Panc1 (cell line): ENCODE measurements around the gene PCGF3. TPM values are rescaled to one million over a fixed set of nuclear protein-coding genes. Genes with fewer than 3 reads are reported as not detected.

ENCODE experiments used
- ATAC-seq: fragments of 200-7000 bp; cut with Tn5 transposase; 2 replicates; pipeline ENCODE4 v1.9.1; 2020; ENCODE audit warnings: mild to moderate bottlenecking, moderate library complexity
- BruUV-seq: library from RNA; stranded (reverse); fragments of 400-500 nt; replicated peaks from 2 replicates; lab custom pipeline; 2021; lab: Mats Ljungman, UMichigan
- CTCF ChIA-PET: fragments of 300-600 bp; sonication (Branson Sonifier 250); formaldehyde crosslinking; loops from one replicate; lab custom pipeline; 2022; ENCODE audit warnings: antibody characterized with exemption; lab: Charles Lee
- POLR2A ChIA-PET: fragments of 300-600 bp; sonication (Branson Sonifier 250); formaldehyde crosslinking; loops from one replicate; lab custom pipeline; 2022; ENCODE audit warnings: antibody characterized with exemption; lab: Charles Lee
- DNase-seq: peaks from one replicate; pipeline ENCODE4 v3.0.0-alpha.2; 2010; ENCODE audit warnings: low read depth, low spot score
- H3K27ac ChIP-seq: 2 replicates; pipeline ENCODE4 v1.5.1; 2011; ENCODE audit warnings: mild to moderate bottlenecking, low read length, inconsistent platforms
- H3K27me3 ChIP-seq: fragments of 200-500 bp; sonication (Bioruptor generic); 2 replicates; pipeline ENCODE4 v1.6.0; 2014; ENCODE audit warnings: low read length, inconsistent platforms; ENCODE audit not compliant: control insufficient read depth, insufficient read depth
- H3K36me3 ChIP-seq: fragments of 200-500 bp; sonication (Bioruptor generic); 2 replicates; pipeline ENCODE4 v1.5.1; 2014; ENCODE audit warnings: inconsistent platforms, mild to moderate bottlenecking, low read length, moderate library complexity; ENCODE audit not compliant: control insufficient read depth, insufficient read depth
- H3K4me1 ChIP-seq: 2 replicates; pipeline ENCODE4 v1.5.1; 2011; ENCODE audit warnings: inconsistent platforms, mild to moderate bottlenecking, low read length, moderate library complexity; ENCODE audit not compliant: control insufficient read depth, insufficient read depth
- H3K4me3 ChIP-seq, 2 experiments: 2 replicates each; pipeline ENCODE4 v1.5.1; 2011 to 2012; ENCODE audit warnings: low read depth in 2 of 2, low read length in 2 of 2, mild to moderate bottlenecking in 2 of 2, inconsistent platforms in 1 of 2, moderate library complexity in 1 of 2
- H3K9me3 ChIP-seq: fragments of 200-500 bp; sonication (Bioruptor generic); 2 replicates; pipeline ENCODE4 v1.5.1; 2014; ENCODE audit warnings: low read depth, mild to moderate bottlenecking, inconsistent platforms, low read length, moderate library complexity; ENCODE audit not compliant: control insufficient read depth, insufficient read depth
- POLR2AphosphoS5 ChIP-seq: IDR thresholded peaks from 2 replicates; pipeline ENCODE4 v1.6.1; 2012; ENCODE audit warnings: mild to moderate bottlenecking, low read depth, low read length, moderate library complexity
- SIN3A ChIP-seq: IDR thresholded peaks from 2 replicates; pipeline ENCODE4 v1.6.1; 2012; ENCODE audit warnings: low read depth, mild to moderate bottlenecking, low read length, moderate library complexity, borderline replicate concordance; ENCODE audit not compliant: insufficient read depth
- TCF7L2 ChIP-seq: IDR thresholded peaks from 2 replicates; pipeline ENCODE4 v1.6.1; 2011; ENCODE audit warnings: mild to moderate bottlenecking, low read depth, low read length, inconsistent platforms
- in situ Hi-C: cut with HindIII; loops from 2 replicates; pipeline ENCODE4 v1.10.0; 2016; ENCODE audit warnings: low sequenced_read_pairs, low pct_unique_long_range_greater_than_20kb
- intact Hi-C: fragments of 100-400 bp; cut with micrococcal nuclease; formaldehyde crosslinking; loops from one replicate; pipeline ENCODE4 v1.10.0; 2022; ENCODE audit not compliant: unreplicated experiment
- total RNA-seq: library from RNA; stranded (reverse); gene quantifications from one replicate; pipeline ENCODE4 v1.2.1, GENCODE V29; 2021; ENCODE audit not compliant: unreplicated experiment
- TF ChIP-seq, protein P1 (sequence below), 2 experiments: IDR thresholded peaks; 2 replicates each; pipeline ENCODE4 v1.6.1; 2011 to 2012; ENCODE audit warnings: low read depth in 2 of 2, control low read depth in 1 of 2, low read length in 1 of 2, mild to moderate bottlenecking in 1 of 2, moderate library complexity in 1 of 2; ENCODE audit not compliant: insufficient read depth in 1 of 2
- TF ChIP-seq, protein P2 (sequence below): fragments of 450-650 bp; IDR thresholded peaks from 2 replicates; pipeline ENCODE4 v1.5.1; 2017; ENCODE audit warnings: mild to moderate bottlenecking

PCGF3 gene
- total RNA-seq, 1 experiment from 2014 or later: 44.6 TPM

DNA sequence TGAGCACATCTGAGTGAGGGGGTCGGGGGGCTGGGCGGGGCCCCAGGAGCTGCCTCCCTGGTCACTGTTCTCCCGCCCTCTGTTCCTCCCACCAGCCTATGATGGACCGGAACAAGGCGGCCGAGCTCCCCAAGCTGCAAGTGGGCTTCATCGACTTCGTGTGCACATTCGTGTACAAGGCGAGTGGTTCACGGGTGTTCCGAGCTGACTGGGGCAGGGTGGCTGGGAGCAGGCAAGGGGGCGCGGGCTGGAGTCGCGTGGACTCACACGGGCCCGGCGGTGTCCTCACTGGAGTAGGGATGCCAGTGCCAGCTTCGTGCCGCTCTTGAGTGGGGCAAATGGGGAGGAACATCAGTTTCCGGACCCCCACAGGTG lies 39.2 kb upstream of the PCGF3 start:
- ATAC-seq (no peak), DNase-seq (no peak)
- Histone ChIP-seq H3K27me3 (no peaks in the 10 kb centered on the region), H3K9me3 (no peaks in the 10 kb centered on the region), H3K27ac (no peak overlapping the region), H3K36me3 (no peaks in the 10 kb centered on the region), H3K4me3 (no peak overlapping the region), H3K4me1 (peaks cover 3% of the 10 kb centered on the region; the same call in 1 of the 2 replicates)
- POLR2A ChIA-PET: no interaction called here
- CTCF ChIA-PET: no interaction called here
- in situ Hi-C loops: no loop called here
- TF ChIP-seq TCF7L2: no peak
- TF ChIP-seq POLR2AphosphoS5: no peak
- TF ChIP-seq, protein P1, sequence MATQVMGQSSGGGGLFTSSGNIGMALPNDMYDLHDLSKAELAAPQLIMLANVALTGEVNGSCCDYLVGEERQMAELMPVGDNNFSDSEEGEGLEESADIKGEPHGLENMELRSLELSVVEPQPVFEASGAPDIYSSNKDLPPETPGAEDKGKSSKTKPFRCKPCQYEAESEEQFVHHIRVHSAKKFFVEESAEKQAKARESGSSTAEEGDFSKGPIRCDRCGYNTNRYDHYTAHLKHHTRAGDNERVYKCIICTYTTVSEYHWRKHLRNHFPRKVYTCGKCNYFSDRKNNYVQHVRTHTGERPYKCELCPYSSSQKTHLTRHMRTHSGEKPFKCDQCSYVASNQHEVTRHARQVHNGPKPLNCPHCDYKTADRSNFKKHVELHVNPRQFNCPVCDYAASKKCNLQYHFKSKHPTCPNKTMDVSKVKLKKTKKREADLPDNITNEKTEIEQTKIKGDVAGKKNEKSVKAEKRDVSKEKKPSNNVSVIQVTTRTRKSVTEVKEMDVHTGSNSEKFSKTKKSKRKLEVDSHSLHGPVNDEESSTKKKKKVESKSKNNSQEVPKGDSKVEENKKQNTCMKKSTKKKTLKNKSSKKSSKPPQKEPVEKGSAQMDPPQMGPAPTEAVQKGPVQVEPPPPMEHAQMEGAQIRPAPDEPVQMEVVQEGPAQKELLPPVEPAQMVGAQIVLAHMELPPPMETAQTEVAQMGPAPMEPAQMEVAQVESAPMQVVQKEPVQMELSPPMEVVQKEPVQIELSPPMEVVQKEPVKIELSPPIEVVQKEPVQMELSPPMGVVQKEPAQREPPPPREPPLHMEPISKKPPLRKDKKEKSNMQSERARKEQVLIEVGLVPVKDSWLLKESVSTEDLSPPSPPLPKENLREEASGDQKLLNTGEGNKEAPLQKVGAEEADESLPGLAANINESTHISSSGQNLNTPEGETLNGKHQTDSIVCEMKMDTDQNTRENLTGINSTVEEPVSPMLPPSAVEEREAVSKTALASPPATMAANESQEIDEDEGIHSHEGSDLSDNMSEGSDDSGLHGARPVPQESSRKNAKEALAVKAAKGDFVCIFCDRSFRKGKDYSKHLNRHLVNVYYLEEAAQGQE (IDR thresholded peaks at IDR 0.05; ENCODE audit: insufficient read depth in 1 of 2, low read depth in 2 of 2, low read length in 1 of 2): no peak
- TF ChIP-seq, protein P2, sequence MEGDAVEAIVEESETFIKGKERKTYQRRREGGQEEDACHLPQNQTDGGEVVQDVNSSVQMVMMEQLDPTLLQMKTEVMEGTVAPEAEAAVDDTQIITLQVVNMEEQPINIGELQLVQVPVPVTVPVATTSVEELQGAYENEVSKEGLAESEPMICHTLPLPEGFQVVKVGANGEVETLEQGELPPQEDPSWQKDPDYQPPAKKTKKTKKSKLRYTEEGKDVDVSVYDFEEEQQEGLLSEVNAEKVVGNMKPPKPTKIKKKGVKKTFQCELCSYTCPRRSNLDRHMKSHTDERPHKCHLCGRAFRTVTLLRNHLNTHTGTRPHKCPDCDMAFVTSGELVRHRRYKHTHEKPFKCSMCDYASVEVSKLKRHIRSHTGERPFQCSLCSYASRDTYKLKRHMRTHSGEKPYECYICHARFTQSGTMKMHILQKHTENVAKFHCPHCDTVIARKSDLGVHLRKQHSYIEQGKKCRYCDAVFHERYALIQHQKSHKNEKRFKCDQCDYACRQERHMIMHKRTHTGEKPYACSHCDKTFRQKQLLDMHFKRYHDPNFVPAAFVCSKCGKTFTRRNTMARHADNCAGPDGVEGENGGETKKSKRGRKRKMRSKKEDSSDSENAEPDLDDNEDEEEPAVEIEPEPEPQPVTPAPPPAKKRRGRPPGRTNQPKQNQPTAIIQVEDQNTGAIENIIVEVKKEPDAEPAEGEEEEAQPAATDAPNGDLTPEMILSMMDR: no peak
- TF ChIP-seq SIN3A: no peak
- intact Hi-C loops: no loop called here
- no TSS peak for BruUV-seq

DNA sequence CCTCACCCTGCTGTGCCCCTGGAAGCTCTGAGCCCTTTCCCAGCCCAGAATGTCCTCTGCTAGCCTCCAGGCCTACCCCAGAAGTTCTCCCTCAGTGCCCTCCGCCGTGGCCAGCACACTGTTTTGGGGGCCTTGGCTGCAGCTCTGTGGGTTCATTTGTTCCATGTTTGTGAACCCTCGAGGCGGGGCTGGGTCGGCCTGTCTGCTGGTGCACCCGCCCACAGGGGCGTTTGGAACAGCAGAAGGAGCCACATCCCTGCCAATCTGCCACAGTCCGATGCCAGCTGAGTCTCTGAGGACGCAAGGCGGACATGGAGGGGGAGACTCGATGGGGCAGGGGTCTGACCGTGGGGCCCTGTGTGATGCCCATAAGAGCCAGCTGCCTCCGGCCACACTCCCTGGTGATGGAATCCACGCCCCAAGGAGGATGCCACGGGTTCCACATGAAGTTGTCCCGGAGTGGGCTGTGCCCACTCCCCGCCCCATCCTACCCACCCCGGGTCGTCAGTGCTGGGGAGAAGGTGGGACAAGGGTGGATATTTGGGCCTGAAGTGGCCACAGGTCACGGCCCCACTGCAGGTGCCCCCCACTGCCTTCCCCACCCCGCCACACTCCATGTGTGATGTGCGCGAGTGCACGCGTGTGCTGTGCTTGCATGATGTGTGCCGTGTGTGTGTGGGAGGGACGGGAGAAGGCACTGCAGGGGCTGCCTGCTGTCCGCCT lies 38.6 kb upstream of the PCGF3 start:
- Histone ChIP-seq H3K4me1 (peaks cover 3% of the 10 kb centered on the region; the same call in 1 of the 2 replicates), H3K36me3 (no peaks in the 10 kb centered on the region), H3K27ac (no peak overlapping the region), H3K4me3 (no peak overlapping the region), H3K27me3 (no peaks in the 10 kb centered on the region), H3K9me3 (no peaks in the 10 kb centered on the region)
- no TSS peak for BruUV-seq
- no peak for DNase-seq
- in situ Hi-C loops: no loop called here
- TF ChIP-seq, protein P1 (IDR thresholded peaks at IDR 0.05; ENCODE audit: insufficient read depth in 1 of 2, low read depth in 2 of 2, low read length in 1 of 2): no peak
- TF ChIP-seq SIN3A (no peak), TCF7L2 (no peak), POLR2AphosphoS5 (no peak)
- TF ChIP-seq, protein P2: no peak
- CTCF ChIA-PET: interaction anchor here (0.6 kb wide), 1 partner anchor 99 kb away, joined by 3 read pairs; no protein-coding TSS in a partner anchor
- intact Hi-C loops: no loop called here
- POLR2A ChIA-PET: no interaction called here
- no peak for ATAC-seq
